ENCODE results near the gene FBXO28.

DNA sequence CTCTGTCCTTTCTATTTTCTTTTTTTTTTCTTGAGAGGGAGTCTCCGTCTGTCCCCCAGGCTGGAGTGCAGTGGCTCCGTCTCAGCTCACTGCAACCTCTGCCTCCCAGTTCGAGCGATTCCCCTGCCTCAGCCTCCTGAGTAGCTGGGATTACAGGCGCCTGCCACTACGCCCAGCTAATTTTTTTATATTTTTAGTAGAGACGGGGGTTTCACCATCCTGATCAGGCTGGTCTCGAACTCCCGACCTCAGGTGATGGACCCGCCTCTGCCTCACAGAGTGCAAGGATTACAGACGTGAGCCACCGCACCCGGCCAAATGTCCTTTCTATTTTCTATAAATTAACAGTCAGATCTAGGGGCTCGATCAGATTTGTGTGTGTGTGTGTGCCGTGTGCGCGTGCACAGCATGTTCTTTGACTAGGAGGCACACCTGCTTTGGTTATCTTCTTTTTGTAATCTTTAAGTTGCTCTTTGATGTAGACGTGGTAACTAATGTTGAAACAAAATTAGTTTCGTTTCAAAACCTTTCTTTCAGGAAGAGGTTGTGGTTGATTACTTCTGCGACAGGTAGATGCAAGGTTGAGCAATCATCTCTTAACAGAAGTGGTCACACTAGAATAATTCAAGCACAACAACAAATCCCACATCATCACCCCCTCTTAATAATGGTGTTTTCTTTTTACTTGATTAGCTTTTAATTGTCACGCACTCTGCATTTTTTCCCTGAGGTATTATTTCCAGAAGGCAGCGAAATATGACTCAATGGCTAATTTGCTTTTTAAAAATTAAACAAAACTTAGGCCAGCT is 68.3 kb downstream of the FBXO28 start:
- no peak for TF ChIP-seq EZH2 (IDR thresholded peaks at IDR 0.05)
- no peak for TF ChIP-seq POLR2AphosphoS5 (IDR thresholded peaks at IDR 0.05; ENCODE audit: borderline replicate concordance, low read depth, low read length)

Data from SK-N-MC (cell line).